ENCODE data around the gene FZD2.

GRCh38 chr17:44557651-44558285 is 484 bp downstream of the FZD2 start:
- TF ChIP-seq CTCF (IDR thresholded peaks at IDR 0.05) (no peak), POLR2A (IDR thresholded peaks at IDR 0.05) (no peak)

Measured in Peyer's patch (tissue), 4 donors.